ENCODE results near the gene TXNDC11.

TXNDC11 gene

DNA sequence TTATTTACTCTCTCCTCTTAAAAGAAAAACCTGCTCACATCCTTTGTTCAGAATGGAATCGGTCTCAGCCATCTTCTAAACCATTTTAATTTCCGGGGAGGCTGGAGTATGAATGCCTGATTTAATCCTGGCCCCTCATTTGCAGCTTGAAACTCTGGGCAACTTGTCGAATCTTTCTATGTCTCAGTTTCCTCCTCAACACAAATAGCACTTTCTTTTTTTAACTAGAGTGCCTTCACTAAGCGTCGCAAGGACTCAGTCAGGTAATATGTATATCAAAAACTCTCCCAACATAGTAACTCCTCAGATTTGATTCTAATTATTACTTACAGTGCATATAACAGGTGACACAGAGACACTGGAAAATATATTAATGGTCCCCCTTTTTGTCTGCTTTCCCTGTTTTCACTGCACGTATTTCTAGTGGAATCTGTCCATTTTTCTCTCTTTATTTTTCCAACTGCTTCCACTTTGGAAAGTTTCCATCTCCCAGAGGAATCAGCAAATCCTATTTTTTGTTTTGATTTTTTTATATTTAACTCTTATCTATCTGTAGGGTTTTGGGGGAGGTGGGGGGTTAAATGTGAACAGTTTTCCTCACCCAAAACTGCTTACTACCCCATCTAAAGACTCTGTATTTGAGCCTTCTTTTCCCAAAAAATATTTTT, 55.8 kb downstream of the TXNDC11 start:
- no peak for DNase-seq

DNA sequence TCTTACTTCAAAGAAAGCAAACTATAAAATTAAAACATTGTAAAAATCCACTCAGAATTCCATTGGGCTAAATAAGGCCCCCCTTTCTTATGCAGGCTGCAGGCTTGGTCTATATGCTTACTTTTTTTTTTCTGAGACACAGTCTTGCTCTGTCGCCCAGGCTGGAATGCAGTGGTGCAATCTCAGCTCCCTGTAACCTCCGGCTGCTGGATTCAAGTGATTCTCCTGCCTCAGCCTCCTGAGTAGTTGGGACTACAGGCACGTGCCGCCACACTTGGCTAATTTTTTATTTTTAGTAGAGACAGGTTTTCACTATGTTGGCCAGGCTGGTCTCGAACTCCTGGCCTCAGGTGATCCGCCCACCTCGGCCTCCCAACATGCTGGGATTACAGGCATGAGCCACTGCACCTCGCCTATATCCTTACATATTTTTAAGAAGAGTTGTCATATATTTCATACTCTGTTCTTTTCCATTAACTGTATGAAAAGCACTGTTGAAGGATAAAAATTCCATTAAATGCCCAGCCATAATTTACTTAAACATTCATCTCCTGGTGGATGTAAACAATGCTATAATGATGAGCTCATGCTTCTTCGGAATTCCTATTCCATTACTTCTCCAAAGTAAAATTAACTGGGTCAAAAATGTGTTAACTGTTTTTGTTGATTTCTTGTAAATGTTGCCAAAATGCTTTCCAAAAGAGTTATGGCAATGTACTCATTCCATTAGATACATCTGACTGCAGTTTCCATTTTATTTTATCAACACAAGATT, 56.6 kb downstream of the TXNDC11 start:
- DNase-seq = no peak

DNA sequence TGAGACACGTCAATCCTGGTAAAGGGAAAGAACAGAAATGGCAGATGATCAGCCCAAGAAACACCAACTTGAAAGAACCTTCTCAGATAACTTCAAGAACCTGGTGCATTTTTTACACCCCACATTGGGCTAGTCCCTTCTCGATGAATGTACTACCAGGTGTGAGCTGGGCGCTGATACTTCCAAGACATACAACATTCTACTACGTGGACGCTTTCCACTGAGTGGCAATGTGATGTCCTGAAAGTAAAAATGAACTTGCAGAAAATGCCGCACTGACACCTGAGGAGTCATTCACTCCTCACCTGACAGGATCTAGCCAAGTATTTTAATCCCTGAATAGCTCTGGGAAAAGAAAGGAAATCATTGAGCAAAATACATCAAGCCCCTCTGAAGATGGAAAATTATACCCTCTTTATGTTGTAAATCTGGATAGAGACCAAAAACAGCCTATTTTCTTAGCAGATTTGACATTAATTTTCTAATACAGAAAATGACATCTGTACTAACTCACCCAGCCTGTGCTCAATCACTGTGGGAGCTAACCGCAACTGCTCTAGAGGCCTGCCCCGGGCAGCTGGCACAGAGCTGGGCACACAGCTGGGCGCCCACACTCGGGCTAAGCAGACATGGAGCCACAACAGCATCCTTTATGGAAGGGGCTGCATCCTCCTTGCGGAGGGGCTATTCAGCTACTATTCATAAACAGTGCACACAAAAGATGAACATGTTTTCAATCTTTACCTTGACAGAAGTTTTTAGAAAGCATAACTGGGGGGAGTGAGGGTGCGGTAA, 58.2 kb downstream of the TXNDC11 start:
- no peak for DNase-seq

DNA sequence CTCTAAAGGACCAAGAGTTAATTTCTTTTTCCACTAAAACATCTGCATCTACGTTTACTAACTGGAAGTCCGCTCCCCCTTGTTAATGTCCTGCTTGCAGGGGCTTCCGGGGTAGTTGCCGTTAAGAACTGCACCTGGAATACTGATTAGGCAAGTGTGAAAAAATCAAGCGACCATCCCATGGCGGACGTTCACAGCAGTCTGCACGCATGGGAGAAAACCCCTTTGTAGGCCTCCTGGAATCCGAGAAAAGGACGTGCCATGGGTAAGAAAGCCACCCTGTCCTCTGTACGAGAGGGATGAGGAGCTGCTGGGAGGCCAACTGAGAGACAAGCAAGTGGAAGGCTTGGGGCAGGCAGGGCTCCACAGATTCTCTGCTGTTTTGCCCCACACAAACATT, 59.5 kb downstream of the TXNDC11 start:
- no peak for DNase-seq

DNA sequence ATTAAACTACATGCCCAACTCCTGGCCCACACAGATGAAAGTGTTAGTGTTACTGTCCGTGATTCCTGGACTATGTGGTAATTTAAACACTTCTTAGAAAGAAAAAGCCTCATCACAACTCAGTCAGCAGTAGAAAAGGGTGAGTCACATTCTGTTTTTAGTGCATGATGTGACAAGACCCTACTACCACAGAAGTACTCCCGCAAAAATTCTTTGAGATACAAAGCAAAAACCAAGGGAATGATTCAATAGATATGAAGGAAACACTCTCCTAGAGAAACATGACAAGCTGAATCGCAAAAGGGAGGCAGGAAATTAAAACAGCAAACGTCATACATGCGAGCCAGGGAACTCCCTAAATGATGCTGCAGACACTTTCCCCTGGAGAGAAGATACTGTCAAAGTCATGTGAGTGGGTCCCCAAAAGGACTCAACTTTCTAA, 60.0 kb downstream of the TXNDC11 start:
- no peak for DNase-seq

DNA sequence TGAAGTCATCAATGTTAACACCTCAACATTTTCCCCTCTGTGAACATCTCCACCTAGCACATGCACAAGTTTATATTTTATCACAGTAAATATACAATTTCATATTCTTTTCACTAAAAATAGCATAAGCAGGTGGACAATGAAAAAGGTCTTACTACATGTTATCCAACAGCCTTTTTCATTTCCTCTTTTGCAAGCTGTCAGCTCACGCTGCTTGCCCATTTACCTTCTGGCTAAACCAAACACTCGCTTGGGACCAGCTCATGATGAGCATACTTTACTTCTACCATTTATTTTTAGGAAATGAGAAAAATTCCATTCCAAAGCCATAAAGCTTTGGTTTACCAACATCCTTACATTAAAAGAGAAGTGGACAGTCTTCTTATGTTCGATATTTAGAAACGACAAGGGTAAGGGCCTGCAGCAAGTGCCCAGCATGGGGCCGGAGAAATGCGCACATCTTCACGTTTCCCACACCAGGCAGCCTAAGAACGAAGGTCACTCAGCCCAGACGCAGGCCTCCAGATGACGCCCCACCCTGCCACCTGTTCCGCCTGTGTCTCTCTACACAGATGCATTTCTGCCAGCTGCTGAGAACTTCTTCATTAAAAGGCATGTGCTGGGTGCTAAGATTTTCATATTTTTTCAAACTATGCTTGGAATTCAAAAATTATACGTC, 60.5 kb downstream of the TXNDC11 start:
- DNase-seq = no peak

DNA sequence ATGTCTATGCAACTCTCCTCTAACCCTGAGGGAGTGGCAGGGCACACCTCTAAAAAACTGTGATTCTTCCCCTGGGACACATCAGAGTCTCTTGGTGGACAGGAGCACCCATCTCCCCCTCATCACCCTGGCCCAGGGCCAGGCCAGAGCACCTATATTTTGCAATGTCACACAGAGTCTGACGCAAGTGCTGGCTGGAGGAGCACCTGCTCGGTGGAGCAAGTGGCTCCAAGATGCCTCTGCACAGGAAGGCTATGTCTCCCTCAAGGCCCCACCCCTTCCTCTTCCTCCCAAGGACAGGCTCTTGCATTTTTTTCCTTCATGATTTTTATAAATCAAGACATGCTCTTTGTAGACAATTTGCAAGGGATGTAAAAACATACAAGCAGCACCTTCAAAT, 61.1 kb downstream of the TXNDC11 start:
- DNase-seq = no peak

DNA sequence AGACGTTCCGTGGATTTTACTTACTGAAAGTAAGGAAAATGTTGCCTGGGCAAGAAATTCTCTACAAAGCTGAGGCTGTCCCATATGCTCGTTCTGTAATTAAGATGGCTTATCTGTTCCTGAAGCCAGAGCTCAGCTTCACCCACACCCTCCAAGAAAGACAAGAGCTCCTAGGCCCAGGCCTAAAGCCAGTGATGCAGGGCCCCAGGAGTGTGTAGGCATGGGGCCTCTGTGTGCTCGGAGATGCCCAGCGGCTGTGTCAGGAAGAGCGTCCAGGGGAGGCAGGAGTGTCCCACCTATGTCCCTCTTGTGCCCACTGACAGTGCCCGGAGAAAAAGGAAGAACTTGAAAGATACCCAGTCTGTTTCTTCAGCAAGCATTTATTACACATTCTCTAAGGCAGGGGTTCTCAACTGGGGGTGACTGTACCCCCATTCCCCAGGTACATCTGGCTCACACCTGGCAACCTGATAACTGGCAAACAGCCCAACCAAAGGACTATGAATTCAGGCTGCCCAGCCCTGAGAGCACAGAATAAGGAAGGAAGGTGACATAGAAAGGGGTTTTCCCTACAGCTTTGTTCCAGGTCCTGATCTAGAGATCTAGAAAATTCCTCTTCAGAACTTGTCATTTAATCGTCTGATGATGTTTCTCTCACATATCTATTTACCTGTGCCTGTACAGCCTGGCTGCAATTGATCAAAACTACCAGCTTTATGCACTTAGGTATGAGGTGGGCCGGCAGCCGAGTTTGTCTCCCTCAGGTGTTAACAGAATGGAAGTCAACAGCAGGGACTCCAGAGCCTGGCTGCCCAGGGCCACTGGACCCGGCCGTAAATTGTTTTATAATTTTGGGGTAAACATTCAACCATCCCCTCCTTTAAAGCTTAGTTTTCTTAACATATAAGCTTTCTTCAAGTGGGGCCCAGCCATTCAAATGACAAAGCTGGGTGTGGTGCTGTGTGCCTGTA, 62.4 kb downstream of the TXNDC11 start:
- no peak for DNase-seq

DNA sequence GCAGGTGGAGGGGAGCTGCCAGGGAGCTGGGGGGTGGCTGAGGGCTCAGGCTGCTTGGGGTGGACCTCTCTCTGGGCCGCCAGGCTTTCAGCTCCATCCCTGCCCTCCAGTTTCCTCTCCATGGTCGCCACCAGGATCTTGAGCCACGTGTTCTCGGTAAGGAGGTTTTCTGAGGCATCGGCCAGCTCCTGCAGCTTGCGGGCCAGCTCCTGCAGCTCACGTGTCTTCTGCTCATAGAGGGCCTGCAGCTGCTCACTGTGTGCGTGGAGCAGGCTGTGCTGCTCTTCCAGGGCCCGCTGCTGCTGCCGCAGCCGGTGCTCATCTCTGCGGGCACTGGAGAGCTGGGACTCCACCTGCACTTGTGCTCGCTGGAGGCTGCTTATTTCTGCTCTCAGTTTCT, 63.4 kb downstream of the TXNDC11 start:
- DNase-seq = no peak

DNA sequence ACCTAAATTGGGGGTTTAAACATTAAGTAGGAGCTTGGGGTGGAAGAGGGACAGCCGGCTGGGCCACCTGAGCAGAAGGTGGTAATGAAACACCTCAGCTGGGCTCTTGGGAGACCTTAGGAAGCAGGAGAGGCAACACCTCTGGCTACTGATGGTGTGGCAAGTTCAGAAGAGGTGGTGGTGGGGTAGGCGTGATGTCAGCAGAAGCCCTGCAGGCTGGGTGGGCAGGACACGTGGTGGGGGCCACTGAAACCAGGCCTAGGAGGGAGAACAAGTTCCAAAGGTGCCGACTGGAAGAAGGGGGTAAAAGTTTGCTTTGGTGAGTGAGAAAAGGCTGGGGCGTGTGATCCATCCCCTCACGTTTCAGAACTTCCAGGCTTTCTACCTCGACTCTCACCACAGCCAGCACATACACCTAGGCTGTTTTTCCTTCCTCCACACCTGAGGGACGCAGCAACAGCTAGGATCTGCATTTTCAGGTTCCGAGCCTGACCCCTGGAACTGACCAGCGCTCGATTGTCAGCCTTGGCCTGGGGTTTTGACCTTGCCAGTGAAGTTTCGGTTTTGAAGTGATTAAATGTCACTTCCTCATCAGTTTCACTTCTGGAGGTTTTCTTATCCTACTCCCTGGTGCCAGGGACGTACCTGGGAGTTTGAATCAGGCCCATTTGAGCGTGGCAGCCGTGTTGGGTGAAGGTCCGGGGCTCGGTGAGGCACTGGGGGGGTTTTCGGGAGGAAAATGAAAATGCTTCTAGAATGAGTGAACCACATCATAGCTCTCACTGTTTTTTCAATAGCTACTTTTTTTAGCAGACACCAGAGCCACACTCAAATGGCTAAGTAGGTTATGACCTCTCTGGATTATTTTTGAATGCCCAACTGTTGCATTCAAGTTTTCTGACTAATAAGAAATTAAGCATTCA, 64.4 kb downstream of the TXNDC11 start:
- DNase-seq = no peak

DNA sequence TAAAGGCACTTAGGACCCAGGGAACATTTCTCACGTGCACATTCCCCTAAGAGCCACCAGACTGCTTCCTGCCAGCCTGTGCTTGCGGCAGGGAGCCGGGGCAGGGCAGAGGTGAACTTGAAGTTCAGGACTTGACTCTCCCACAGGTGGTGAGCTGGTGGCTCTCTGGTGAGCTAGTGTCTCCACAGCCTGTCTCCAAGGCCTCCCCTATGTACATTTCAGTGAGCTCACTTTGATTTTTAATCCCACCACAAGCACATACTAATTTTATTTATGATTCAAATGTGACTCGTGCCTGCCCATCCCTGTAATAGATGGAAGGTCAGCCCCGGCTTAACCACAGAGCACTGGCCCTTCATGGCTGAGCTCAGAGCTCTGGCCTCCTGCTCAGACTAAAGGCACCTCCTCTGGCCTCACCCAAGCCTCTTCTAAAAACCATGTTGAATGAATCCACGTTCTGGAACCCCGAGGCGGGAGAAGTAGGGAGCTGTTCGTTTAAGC, 65.2 kb downstream of the TXNDC11 start:
- DNase-seq = no peak

DNA sequence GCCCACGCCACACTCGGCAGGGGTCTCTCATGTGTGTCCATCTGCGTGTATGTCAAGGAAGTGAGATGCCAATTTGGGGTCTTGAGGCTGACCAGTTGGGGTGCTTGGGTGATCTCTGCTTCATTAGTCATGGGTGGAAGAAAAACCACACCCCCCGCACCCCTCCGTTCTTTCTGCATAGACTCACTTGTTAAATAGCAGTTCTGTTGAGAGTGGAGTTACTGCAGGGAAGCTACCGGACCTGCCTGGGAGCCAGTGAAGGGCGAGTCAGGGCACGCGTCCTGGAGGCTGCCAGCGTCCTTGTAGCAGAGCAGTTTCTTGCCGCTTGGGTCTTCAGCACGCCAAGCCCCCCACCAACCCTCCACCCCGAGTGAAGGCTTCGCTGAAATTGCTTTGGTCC, 65.9 kb downstream of the TXNDC11 start:
- no peak for DNase-seq

DNA sequence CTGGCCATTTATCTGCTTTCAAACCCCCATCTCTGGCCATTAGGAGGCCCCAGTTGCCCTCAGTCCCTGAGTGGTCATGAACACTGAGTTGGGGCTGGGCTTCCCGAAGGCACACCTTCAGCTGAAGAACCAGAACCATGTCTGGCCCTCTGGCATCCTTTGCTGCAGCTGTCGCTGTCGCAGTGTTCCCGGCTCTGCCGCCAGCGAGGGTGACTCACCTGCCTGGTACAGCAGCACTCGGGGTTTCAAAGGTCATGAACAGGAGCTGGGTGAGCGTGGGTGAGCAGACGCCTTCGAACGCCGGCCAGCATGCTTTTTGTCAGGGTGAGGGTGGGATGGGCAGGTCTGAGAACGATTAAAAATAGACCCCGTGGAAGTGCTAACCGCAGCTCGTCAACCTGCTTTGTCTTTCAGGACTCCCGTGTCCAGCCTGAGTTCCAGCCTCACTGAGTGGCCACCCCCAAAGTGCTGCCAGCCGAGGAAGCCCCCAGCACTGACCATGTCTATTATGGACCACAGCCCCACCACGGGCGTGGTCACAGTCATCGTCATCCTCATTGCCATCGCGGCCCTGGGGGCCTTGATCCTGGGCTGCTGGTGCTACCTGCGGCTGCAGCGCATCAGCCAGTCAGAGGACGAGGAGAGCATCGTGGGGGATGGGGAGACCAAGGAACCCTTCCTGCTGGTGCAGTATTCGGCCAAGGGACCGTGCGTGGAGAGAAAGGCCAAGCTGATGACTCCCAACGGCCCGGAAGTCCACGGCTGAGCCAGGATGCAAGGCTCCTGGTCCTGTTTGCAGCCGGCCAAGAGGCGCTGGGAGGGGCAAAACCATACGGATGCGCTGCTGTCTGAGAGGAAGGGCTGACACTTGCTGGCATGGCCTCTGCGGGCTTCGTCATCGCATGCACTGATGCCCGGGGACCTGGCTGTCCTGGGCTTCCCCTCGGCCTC, 66.8 kb downstream of the TXNDC11 start:
- no peak for DNase-seq

DNA sequence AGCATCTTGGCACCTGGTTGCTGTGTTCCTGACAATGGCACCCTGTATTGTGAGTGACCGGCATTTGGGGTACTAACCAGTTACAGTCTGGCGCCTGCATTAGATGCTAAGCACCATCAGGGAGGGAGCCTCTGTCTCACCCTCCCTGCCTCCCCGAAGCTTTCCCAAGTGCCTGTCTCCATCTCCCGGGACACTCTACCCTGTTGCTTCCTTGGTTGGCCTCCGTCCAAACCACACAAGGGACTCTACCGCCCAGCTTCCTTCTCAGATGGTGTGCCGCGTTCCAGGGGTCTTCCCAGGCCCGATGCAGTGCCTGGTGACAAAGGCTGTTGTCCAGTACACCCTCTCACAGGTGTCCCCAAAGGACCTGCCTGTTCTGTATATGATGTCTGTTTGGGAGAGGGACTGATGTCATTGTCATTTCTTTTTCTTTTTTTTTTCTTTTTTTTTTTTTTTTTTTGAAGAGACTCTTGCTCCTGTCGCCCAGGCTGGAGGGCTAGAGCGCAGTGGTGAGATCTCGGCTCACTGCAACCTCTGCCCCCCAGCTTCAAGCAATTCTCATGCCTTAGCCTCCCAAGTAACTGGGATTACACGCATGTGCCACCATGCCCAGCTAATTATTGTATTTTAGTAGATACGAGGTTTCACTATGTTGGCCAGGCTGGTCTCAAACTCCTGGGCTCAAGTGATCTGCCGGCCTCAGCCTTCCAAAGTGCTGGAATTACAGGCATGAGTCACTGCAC, 67.7 kb downstream of the TXNDC11 start:
- no peak for DNase-seq

DNA sequence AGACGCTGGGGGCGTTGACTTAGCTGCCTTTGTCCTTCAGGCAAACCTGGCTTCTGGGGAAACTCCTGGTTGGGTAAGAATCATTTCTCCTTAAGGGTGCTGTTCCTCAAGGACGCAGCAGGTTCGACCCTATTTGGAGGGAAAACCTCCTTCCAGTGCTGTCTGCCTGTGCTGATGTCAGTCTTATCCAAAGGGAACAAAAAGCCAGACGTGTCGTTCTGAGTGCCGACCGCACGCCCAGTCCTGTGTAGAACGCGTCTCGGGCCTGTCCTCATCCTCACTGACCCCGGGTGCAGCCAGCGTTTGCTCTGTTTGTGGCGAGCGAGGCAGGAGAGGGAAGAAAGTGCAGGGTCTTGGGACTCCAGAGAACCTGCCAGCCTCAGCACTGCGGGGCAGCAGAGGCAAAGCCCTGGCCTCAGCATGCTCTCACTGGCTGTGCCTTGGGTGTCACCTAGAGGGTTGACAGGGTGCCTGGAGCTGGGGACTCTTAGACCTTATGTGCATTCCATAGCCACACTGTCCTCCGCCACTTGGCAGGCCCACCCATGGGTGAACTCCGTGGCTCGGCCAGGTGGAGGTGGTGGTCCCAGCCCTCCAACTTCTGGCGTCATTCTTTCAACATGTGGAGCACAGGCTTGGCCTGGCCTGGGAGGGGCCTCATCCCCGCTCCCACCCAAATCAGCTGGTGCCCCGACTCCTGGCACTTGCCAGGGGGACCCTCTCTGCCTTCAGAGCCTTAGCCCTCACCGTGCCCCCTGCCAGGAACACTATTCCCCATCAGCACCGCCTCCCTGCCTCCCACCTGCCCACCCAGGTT, 68.4 kb downstream of the TXNDC11 start:
- no peak for DNase-seq

DNA sequence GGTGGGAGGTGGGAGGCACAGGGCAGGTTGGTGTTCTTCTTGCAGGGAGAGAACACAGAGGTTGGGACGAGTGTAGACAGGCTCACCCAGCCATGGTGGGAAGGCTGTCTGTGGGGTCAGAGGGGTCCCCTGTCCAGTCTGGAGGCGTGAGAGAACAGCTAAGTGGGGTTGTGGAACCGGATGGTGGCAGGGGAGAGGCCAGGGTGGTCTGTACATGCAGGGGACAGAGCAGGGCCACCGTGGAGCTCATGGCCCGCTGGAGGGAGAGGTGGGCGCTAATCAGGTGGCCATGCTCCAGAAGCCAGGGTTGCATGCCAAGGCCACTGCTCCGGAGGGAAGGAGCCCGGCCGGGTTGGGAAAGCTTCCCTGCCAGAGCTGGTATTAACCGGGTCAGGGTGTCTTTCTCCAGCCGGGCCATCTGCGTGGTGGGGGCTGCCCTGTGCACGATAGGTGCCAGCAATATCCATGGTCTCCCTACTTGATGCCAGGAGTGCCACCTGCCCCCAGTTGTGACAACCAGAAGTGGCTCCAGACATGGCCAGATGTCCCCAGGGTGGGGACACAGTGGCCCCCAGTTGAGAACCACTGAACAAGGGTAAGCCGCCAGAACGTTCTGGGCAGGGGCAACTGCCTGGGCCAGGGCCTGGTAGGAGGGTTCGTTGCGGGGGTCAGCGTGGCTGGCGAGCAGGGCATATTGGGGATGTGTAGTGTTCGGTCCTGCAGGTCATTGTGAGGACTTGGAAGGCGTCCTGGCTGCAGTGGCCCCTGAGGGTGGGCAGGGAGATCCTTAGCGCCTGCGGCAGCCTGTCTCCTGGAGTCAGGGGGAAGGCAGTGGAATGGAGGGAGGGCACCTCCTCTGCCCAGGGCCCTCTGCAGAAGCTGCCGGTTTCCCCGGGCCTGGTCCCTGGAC, 69.3 kb downstream of the TXNDC11 start:
- DNase-seq = no peak

All from NCI-H345 (cell line).